SU-DHL-6 (cell line): ENCODE data around the gene FAM107B.
"Not testable (repeated sequence)": the region's sequence is repeated elsewhere in the genome, so short reads cannot be mapped to it uniquely, and the experiment has no call there.

Experiments used
- H2AFZ ChIP-seq: fragments of 200-600 bp; sonication (generic); 2 replicates; pipeline ENCODE4 v1.6.1; 2014; ENCODE audit warnings: low read depth, mild to moderate bottlenecking, moderate library complexity, mixed read lengths, antibody characterized with exemption, low read length; ENCODE audit not compliant: severe bottlenecking
- H3F3A ChIP-seq: fragments of 200-600 bp; shearing (Covaris generic); 2 replicates; pipeline ENCODE4 v1.6.0; 2016; ENCODE audit warnings: antibody characterized with exemption, mild to moderate bottlenecking; ENCODE audit not compliant: insufficient read depth
- H3K27ac ChIP-seq: fragments of 200-600 bp; sonication (generic); 2 replicates; pipeline ENCODE4 v1.5.1; 2016; ENCODE audit warnings: low read depth, mild to moderate bottlenecking, low read length, moderate library complexity, mixed read lengths
- H3K27me3 ChIP-seq: fragments of 200-600 bp; sonication (generic), shearing (Covaris generic); 2 replicates; pipeline ENCODE4 v1.6.0; 2014; ENCODE audit warnings: mild to moderate bottlenecking, low read length
- H3K36me3 ChIP-seq: fragments of 200-600 bp; sonication (generic); 2 replicates; pipeline ENCODE4 v1.6.1; 2014; ENCODE audit warnings: mild to moderate bottlenecking, low read length, mixed read lengths
- H3K4me2 ChIP-seq: fragments of 300-600, 200-600 bp; shearing (Covaris generic), sonication (generic); 2 replicates; pipeline ENCODE4 v1.6.0; 2014; ENCODE audit warnings: low read length, low read depth, mild to moderate bottlenecking; ENCODE audit not compliant: poor library complexity, severe bottlenecking
- H3K4me3 ChIP-seq: fragments of 200-600 bp; sonication (generic); 2 replicates; pipeline ENCODE4 v1.5.1; 2014; ENCODE audit warnings: antibody characterized with exemption, low read length, mild to moderate bottlenecking, mixed read lengths; ENCODE audit not compliant: insufficient read depth, poor library complexity, severe bottlenecking
- H3K79me2 ChIP-seq: fragments of 200-600 bp; sonication (generic); 2 replicates; pipeline ENCODE4 v1.6.1; 2014; ENCODE audit warnings: mild to moderate bottlenecking, low read length, moderate library complexity; ENCODE audit not compliant: insufficient read depth
- H3K9ac ChIP-seq: fragments of 200-600 bp; sonication (generic); 2 replicates; pipeline ENCODE4 v1.7.0; 2014; ENCODE audit warnings: mild to moderate bottlenecking, low read length
- H3K9me2 ChIP-seq: fragments of 200-600 bp; sonication (generic); replicated peaks from 2 replicates; pipeline ENCODE4 v1.6.1; 2014; ENCODE audit warnings: low read length; ENCODE audit not compliant: insufficient read depth
- H3K9me3 ChIP-seq: fragments of 200-600 bp; sonication (generic); 2 replicates; pipeline ENCODE4 v1.6.1; 2014; ENCODE audit warnings: low read length, mixed read lengths; ENCODE audit not compliant: insufficient read depth
- H4K20me1 ChIP-seq: fragments of 200-600 bp; sonication (generic); 2 replicates; pipeline ENCODE4 v1.6.1; 2014; ENCODE audit warnings: low read depth, mild to moderate bottlenecking, antibody characterized with exemption, low read length, moderate library complexity, mixed read lengths
- EZH2phosphoT487 ChIP-seq: fragments of 200-600 bp; sonication (generic), shearing (Covaris generic); conservative IDR thresholded peaks from 2 replicates; pipeline ENCODE4 v1.6.1; 2018; ENCODE audit warnings: mild to moderate bottlenecking, antibody characterized with exemption, low read length, moderate library complexity, mixed read lengths
- TF ChIP-seq, protein P1 (sequence below): fragments of 200-600 bp; sonication (generic); IDR thresholded peaks from one replicate; pipeline ENCODE4 v1.5.1; 2017; ENCODE audit warnings: antibody characterized with exemption, mild to moderate bottlenecking, low read length, moderate library complexity; ENCODE audit not compliant: insufficient read depth, poor library complexity, severe bottlenecking

FAM107B gene

DNA sequence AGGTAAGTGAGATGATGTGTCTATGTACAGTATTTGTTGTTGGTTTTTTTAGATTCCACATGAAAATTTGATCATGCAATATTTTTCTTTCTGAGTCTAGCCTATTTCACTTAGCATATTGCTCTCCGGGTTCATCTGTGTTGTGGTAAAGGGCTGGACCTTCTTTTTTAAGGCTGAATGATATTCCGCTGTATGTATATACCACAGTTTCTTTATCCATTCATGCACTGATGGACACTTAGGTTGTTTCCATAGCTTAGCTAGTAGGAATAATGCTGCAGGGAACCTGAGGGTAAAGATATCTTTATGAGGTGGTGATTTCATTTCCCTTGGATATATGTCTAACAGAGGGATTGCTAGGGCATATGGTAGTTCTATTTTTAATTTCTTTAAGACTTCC, 80.8 kb downstream of the FAM107B start:
- Histone ChIP-seq H3K4me3 (no peak overlapping the region), H3K79me2 (no peaks in the 10 kb centered on the region), H2AFZ (no peak overlapping the region), H3K9me2 (no peaks in the 10 kb centered on the region), H3K27ac (no peak overlapping the region), H4K20me1 (no peaks in the 10 kb centered on the region), H3K9me3 (no peaks in the 10 kb centered on the region), H3K27me3 (no peaks in the 10 kb centered on the region), H3F3A (no peaks in the 10 kb centered on the region), H3K9ac (no peak overlapping the region), H3K36me3 (no peaks in the 10 kb centered on the region), H3K4me2 (no peak overlapping the region)
- no peak for TF ChIP-seq EZH2phosphoT487
- TF ChIP-seq, protein P1, sequence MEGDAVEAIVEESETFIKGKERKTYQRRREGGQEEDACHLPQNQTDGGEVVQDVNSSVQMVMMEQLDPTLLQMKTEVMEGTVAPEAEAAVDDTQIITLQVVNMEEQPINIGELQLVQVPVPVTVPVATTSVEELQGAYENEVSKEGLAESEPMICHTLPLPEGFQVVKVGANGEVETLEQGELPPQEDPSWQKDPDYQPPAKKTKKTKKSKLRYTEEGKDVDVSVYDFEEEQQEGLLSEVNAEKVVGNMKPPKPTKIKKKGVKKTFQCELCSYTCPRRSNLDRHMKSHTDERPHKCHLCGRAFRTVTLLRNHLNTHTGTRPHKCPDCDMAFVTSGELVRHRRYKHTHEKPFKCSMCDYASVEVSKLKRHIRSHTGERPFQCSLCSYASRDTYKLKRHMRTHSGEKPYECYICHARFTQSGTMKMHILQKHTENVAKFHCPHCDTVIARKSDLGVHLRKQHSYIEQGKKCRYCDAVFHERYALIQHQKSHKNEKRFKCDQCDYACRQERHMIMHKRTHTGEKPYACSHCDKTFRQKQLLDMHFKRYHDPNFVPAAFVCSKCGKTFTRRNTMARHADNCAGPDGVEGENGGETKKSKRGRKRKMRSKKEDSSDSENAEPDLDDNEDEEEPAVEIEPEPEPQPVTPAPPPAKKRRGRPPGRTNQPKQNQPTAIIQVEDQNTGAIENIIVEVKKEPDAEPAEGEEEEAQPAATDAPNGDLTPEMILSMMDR, result no peak

DNA sequence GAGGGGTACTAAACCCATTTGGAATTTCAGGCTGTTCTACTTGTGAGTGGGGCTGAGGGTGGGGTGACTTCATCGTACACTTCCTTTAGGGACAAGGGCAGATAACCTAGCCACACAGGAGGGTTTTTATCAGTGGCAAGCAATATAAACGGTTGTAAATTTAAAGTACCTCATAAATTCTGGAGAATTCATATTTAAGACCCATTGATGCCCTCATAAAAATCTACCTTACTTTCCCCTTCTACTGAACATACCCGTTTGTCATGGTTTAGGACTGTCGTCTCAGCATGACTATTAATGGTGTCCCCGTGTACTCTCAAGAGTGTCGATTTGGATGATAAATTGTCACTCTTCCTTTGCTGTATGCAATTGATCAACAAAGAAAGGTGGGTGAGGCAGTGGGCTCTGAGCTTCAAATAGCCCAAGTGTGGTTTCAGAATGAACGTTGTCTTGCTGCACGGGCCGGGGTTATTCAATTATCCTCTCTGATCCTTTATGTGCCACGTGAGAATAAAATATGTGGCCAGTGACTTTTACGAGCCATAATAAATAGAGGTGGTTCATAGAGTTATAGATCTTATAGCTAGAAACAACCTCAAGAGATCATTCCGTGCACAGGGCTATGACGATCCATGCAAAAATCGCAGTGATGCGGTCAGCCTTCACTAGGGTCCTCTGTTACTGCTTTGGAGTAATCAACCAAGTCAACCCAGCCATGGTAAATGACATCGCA, 82.2 kb downstream of the FAM107B start:
- Histone ChIP-seq H3K27ac (no peak overlapping the region), H3K4me2 (no peak overlapping the region), H3F3A (no peaks in the 10 kb centered on the region), H3K4me3 (no peak overlapping the region), H4K20me1 (no peaks in the 10 kb centered on the region), H2AFZ (no peak overlapping the region), H3K9ac (no peak overlapping the region), H3K9me2 (no peaks in the 10 kb centered on the region), H3K79me2 (no peaks in the 10 kb centered on the region), H3K9me3 (no peaks in the 10 kb centered on the region), H3K36me3 (no peaks in the 10 kb centered on the region), H3K27me3 (no peaks in the 10 kb centered on the region)
- TF ChIP-seq, protein P1, result no peak
- no peak for TF ChIP-seq EZH2phosphoT487

DNA sequence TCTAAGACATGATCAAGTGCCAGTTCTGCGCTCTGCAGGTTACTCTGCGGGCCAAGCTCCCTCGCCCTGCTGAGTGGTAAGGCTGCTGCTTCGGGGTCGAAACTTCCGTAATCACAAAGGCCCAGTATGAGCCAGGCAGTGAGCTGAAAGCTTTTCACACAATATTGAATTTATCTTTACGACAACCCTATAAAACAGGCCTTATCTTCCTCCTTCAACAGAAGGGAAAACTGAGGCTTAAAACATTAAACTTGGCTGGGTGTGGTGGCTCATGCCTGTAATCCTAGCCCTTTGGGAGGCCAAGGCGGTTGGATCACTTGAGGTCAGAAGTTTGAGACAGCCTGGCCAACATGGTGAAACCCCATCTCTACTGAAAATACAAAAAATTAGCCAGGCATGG, 83.3 kb downstream of the FAM107B start:
- Histone ChIP-seq H3K27me3 (no peaks in the 10 kb centered on the region), H3K4me3 (no peak overlapping the region), H3K9ac (no peak overlapping the region), H3K9me2 (no peaks in the 10 kb centered on the region), H4K20me1 (no peaks in the 10 kb centered on the region), H3K79me2 (no peaks in the 10 kb centered on the region), H3K9me3 (no peaks in the 10 kb centered on the region), H3K27ac (no peak overlapping the region), H3F3A (no peaks in the 10 kb centered on the region), H3K4me2 (no peak overlapping the region), H2AFZ (no peak overlapping the region), H3K36me3 (no peaks in the 10 kb centered on the region)
- TF ChIP-seq EZH2phosphoT487, result no peak

DNA sequence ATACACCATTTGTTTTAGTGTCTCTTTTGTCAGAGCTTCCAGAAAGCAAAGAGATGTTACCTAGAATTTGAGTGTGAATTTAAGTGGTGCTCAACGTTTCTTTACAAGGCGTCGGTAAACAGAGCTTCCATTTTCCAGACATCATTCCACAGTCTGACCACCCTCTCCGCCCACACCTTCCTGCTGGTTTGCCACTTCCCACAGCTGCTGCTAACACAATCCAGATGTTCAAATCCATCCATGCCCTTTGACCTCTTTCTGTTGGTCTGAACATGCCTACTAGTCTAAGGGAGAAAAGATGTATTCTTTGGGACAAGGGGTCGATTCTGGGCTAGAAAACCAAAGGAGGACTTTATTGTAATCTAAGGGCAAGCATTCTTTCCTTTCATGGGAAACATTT, 86.1 kb downstream of the FAM107B start:
- TF ChIP-seq, protein P1, result no peak
- TF ChIP-seq EZH2phosphoT487, result no peak
- Histone ChIP-seq H3K9me2 (no peaks in the 10 kb centered on the region), H3K4me2 (no peak overlapping the region), H3F3A (no peaks in the 10 kb centered on the region), H3K36me3 (no peaks in the 10 kb centered on the region), H4K20me1 (no peaks in the 10 kb centered on the region), H3K4me3 (no peak overlapping the region), H3K9ac (no peak overlapping the region), H3K9me3 (no peaks in the 10 kb centered on the region), H3K79me2 (no peaks in the 10 kb centered on the region), H3K27ac (no peak overlapping the region), H3K27me3 (no peaks in the 10 kb centered on the region), H2AFZ (no peak overlapping the region)

DNA sequence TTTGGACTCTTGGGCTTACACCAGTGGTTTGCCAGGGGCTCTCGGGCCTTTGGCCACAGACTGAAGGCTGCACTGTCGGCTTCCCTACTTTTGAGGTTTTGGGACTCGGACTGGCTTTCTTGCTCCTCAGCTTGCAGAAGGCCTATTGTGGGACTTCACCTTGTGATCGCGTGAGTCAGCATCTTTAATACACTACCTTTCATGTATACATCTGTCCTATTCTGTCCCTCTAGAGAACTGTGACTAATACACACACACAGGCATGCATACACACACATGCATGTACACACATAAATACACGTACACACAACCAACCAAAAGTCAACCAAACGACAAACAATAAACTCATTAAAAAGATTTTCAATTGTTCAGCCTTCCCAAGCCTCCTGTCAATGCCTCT, 86.5 kb downstream of the FAM107B start:
- H3F3A ChIP-seq, H3K4me3 ChIP-seq, H3K9ac ChIP-seq, H3K79me2 ChIP-seq, H3K4me2 ChIP-seq, H4K20me1 ChIP-seq, H3K27me3 ChIP-seq, H3K9me2 ChIP-seq, H3K9me3 ChIP-seq, H3K27ac ChIP-seq, H2AFZ ChIP-seq, H3K36me3 ChIP-seq: not testable (repeated sequence)
